ENCODE results near the gene CEP72.
"Not testable (repeated sequence)": the region's sequence is repeated elsewhere in the genome, so short reads cannot be mapped to it uniquely, and the experiment has no call there.

The CEP72 gene

GRCh38 chr5:600886-601541 lies 11.1 kb upstream of the CEP72 start:
- no peak for DNase-seq

GRCh38 chr5:601771-602465 lies 10.2 kb upstream of the CEP72 start:
- DNase-seq = no peak

GRCh38 chr5:602466-603035 lies 9.6 kb upstream of the CEP72 start:
- DNase-seq = no peak

- no peak for DNase-seq
These were observed 8.8 kb upstream of the CEP72 start for GRCh38 chr5:603081-603998.

DNA sequence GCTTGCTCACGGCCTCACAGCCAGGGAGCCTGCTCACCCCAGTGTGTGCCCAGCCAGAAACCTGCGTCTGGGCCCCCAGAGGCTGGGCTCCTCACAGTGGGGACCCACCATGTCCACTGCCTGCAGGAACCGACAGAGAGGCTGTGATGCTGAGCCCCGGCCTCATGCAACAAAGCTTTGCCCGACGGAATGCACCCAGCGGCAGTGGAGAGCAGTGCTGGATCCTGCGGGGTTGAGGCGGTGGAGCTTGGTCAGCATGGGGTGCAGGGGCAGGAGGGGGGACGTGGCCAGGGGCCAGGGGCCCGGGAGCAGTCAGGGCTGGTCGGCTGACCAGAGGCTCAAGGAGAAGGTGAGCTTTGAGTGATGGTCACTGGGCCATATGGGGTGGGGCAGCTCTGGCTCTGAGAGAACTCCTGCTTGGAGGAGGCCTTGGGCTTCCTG lies 7.7 kb upstream of the CEP72 start:
- DNase-seq = no peak

GRCh38 chr5:605090-605489 lies 7.0 kb upstream of the CEP72 start:
- not testable (repeated sequence) for DNase-seq

DNA sequence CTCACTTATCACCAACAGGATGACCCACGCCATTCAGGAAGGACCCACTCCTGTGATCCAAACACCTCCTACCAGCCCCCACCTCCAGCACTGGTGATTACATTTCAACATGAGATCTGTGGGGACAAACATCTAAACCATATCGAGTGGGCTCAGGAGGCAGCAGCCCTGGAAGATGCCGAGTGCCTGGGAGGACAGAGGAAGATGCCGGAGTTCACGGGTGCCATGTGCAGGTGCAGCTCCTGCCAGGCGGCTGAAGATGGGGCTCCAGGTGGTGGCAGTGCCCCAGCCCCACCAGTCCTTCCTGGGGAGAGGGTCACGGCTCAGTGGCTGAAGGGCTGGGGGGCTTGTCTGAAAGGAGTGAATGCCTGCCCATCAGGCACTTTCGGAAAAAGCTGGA lies 6.1 kb upstream of the CEP72 start:
- DNase-seq = no peak

DNA sequence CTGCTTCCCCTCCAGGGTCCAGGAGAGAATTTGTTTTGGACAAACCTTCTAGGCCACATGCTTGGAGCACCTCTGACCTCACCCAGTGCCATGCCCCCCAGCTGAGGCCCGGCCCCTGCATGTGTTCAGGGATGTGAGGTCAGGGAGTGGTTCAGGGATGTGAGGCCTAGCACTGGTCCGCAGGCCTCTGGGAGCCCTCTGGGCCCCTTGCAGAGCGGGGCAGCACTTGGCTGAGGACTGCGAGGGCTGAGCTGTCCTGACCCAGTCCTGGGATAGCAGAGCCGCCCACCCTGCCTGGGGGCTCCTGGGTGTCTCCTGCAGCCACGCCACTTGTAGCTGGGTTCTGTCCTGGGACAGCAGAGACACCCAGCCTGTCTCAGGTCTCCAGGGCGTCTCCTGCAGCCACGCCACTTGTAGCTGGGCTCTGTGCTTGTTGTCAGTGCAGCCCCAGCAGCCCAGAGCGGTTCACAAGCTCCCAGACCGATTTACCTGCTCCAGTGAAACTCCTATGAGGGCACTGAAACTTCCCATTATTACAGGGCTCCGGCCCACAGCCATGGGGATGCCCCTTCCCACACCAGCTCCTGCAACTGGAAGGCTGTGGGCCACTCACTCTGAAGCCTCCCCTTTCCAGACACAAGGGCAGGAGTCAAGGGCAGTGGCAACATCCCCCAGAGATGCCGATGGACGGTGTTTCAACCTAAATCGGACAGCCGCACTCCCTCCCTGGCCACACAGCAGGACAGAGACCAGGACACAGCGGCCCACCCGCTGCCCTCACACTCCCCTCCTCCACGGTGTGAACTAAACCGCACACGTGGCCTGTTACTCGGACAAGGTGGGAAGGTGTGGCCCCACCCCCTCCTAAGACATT lies 5.4 kb upstream of the CEP72 start:
- DNase-seq = no peak

- DNase-seq = no peak
These were observed 4.4 kb upstream of the CEP72 start for GRCh38 chr5:607541-608428.

GRCh38 chr5:608429-609370 lies 3.4 kb upstream of the CEP72 start:
- no peak for DNase-seq

DNA sequence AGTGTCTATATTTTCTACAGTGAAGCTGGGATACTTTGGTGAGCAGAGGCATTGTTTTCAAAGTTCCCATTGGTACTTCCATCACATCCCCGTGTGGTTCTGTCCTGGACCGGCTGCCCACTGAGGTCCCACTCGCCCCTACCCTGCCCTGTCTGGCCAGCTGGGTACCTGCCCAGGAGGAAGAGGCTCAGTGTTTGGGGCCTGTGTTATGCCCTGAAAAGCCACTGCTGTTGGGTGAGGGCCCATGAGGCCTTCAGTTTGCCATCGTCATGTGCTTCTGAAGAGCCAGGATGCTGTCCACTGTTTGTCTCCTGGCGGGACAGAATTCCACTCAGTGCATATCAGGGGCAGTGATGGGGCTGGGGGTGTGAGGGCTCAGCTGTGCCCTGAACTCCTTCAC lies 2.6 kb upstream of the CEP72 start:
- no peak for DNase-seq

DNA sequence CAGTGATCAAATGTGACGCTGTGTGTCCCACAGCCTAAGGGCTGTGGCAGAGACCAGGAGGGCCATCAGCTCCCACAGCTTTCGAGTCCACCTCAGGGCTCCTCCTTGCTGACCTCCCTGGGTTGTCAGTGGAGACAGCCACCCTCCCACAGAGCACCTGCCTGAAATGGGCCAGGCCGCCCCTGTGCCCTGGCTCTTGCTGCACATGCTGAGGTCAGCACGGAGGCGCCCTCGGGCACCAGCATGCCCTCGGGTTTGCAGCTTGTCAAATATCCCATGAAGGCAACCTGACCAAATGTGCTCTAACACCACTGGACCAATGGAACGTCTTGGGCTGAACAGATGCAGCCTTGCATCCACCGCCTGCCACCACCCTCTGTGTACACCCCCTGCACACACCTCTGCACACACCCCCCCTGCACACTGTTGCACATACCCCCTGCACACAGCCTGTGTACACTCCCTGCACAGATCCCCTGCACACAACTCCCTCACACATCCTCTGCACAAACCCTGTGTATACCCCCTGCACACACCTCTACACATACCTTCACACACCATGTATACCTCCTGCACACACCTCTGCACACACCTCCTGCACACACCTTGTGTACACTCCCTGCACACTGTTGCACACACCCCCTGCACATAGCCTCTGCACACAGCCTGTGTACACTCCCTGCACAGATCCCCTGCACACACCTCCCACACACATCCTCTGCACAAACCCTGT lies 2.0 kb upstream of the CEP72 start:
- no peak for DNase-seq

- no peak for DNase-seq
These were observed 1.1 kb upstream of the CEP72 start for GRCh38 chr5:610744-611730.

GRCh38 chr5:612498-613424 lies 621 bp downstream of the CEP72 start:
- DNase-seq = no peak

DNA sequence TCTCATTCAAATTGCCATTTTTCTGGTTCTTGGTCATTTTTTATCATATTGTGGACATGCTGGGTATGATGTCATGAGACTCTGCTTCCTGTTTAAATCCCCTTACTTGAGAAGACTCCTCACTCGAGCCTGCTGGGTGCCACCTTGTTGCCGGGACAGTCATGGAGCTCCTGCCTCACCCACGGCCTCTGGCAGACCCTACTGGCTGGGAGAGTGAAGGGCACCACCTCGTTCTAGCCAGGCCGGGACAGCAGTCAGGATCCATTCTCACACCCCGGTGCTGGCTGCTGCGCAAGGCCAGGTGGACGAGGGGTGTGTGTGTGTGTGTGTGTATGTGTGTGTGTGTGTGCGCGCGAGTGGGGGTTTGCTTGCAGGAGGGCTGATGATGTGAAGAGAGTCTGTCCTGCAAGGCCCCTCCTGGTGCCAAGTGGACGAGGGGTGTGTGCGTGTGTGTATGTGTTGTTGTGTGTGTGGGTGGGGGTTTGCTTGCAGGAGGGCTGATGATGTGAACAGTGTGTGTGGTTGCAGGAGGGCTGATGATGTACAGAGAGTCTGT lies 4.4 kb downstream of the CEP72 start:
- DNase-seq = no peak

GRCh38 chr5:617896-618295 lies 5.8 kb downstream of the CEP72 start:
- no peak for DNase-seq

GRCh38 chr5:618450-618849 lies 6.3 kb downstream of the CEP72 start:
- DNase-seq = no peak
